Measurements from ENCODE around the gene UBE2QL1.
"Not testable (repeated sequence)": the region's sequence is repeated elsewhere in the genome, so short reads cannot be mapped to it uniquely, and the experiment has no call there.

The UBE2QL1 gene

DNA sequence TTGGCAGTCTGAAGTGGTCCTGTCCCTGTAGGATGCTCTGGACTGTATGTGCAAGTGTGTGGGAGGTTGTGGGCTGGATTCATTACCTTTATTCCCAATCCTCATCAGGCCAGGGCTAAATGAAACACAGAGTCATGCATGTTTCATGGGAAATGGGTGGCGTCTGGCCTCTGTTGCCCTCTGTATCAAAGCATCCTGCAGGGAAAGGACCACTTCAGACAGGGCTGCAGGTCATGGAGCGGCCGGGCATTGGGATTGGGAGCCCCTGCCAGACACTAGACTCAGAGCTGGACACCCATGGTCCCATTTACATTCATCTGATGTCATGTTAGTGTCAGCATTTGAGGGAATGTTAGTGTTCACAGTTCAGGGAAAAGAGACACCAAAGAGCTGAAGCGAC lies 53.8 kb downstream of the UBE2QL1 start:
- no peak for DNase-seq

DNA sequence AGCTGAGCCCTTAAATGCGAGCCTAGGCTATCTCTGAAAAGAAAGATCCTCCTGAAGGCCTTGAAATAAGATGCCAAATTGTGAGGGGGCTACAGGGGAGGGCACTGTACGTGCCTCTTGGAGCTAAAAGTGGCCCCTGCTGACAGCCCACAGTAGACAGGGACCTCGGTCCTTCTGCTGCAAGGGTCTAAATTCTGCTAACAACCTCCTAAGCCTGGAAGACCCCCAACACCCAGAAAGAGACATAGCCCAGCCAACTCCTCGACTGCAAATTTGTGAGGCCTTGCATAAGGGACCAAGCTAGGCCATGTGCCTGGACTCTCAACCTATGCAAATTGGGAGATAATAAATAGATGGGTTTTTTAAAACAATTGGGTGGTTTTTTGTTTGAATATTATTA lies 54.7 kb downstream of the UBE2QL1 start:
- no peak for DNase-seq

GRCh38 chr5:6504677-6505415 lies 56.2 kb downstream of the UBE2QL1 start:
- DNase-seq: no peak

- DNase-seq: no peak
These were observed 56.7 kb downstream of the UBE2QL1 start for GRCh38 chr5:6505416-6505755.

DNA sequence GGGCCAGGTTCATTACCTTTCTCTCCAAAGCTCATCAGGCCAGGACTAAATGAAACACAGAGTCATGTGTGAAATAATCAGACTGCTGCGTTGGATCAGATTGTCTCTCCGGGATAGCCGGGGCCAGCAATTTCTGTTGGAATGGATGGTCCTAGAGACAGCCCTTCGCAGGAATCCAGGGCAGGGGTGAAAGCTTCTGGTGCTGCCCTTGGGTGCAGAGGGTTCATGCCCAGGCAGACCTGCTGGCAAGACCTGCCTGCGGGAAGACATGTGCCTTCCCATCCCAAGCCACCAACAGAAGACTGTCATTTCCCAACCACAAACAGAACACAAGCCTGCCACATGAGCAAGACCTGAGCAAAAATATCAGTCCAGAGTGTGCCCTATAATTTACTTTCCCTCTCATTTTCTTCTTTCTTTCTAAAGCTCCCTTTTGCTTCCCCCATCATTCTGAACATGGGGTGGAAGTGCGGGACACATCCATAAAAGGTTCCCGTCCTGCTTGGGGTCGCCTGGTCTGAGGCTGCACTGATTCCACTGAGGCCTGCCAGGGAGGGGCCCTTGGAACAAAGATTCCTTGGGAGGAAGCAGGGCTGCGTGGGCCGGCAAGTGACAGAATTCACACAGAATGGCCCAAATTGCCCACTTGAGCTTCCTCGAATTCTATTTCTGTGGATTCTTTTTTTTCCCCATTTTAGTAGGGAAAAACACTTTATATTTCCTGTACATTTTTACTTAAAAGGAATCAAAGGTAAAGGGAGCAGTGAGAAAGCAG lies 57.3 kb downstream of the UBE2QL1 start:
- DNase-seq: no peak

GRCh38 chr5:6506611-6507010 lies 58.0 kb downstream of the UBE2QL1 start:
- DNase-seq: no peak

DNA sequence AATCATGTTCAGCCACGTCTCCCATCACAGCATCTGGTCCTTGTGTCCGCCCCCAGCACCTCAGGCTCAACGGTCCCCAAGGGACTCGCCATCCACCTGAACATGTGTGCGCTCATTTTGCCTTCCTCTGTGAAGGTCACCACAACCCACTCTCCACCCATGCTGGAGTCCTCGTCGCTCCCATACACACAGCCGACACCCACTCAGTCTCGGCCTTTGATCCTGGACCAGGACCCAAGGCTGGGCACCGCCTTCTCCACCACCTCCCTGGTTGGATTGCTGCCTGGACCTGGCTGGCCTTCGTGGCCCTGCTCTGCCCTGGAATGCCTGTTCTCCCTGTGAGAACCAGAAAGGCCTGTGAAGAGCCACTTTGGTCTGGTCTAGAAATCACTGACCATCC lies 60.3 kb downstream of the UBE2QL1 start:
- DNase-seq: no peak

DNA sequence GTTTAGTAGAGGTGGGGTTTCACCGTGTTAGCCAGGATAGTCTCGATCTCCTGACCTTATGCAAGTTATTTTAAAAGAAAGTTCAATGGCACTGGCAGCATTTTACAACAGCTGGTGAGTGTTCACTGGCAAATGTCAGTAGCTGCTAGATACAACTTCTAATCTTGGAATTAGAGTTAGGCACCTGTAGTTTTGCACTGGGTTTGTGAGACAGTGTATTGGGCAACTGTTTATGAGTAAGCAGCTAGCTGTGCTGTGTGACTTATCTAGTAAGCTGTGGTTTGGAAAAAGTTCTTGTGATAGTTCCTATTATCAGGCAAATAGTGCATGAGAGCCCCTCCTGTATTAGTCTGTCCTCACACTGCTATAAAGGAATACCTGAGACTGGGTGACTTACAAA lies 61.5 kb downstream of the UBE2QL1 start:
- DNase-seq: no peak

GRCh38 chr5:6510973-6511372 lies 62.3 kb downstream of the UBE2QL1 start:
- DNase-seq: no peak

DNA sequence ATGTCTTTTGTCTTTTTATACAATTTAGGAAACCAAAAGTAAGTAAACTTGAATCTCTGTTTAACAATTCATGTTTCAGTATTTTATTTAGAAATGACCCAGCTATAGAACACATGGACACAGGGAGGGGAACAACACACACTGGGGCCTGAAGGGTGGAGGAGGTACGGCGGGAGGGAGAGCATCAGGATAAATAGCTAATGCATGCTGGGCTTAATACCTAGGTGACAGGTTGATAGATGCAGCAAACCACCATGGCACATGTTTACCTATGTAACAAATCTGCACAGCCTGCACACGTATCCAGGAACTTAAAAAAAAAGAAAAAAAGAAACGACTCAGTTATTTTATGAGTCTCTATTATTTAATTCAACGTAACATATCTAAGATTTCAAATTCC lies 67.2 kb downstream of the UBE2QL1 start:
- not testable (repeated sequence) for DNase-seq

- no peak for DNase-seq
These were observed 68.2 kb downstream of the UBE2QL1 start for GRCh38 chr5:6516823-6517222.

GRCh38 chr5:6517510-6517909 lies 68.9 kb downstream of the UBE2QL1 start:
- DNase-seq: no peak

GRCh38 chr5:6518298-6519057 lies 69.8 kb downstream of the UBE2QL1 start:
- DNase-seq: no peak

DNA sequence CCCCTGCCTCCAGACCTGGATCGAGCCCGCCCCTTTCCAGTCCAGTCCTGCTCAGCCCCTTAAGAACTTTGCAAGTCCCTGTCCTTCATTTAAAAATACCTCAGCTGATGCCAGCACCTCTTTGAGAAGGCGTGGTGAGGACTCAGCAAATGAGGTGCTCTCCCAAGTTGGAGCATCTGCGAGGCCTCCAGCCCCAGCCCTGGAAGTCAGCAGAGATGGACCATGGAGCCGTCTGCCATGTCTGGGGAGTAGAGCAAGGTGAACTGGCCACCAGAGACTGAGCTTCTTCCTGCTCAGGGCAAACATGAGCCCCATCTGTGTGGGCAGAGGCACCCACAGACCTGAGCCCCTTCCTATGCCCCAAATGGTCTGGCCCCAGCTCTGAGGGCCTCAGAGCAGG lies 71.5 kb downstream of the UBE2QL1 start:
- DNase-seq: no peak

GRCh38 chr5:6522331-6522730 lies 73.7 kb downstream of the UBE2QL1 start:
- no peak for DNase-seq

GRCh38 chr5:6522923-6523322 lies 74.3 kb downstream of the UBE2QL1 start:
- no peak for DNase-seq

- no peak for DNase-seq
These were observed 76.8 kb downstream of the UBE2QL1 start for GRCh38 chr5:6525422-6525821.

DNA sequence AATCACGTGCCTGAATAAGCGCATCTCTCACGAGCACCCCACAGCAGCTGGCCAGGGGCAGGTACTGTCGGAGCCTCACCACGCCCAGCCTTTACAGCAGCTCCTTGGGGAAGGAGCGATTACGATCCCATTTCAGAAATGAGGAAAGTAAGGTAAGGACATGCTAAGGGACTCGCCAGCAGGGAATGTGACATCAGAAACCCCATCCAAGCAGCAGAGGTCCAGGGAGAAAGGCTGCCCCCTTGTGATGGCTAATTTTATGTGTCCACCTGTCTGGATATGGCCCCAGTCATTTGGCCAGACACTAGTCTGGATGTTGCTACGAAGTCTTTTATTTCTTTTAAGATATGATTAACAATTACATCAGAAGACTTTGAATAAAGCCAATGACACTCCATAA lies 77.3 kb downstream of the UBE2QL1 start:
- no peak for DNase-seq

GRCh38 chr5:6527749-6528455 lies 79.2 kb downstream of the UBE2QL1 start:
- DNase-seq: no peak

GRCh38 chr5:6535594-6535993 lies 86.9 kb downstream of the UBE2QL1 start:
- no peak for DNase-seq

- no peak for DNase-seq
These were observed 90.4 kb downstream of the UBE2QL1 start for GRCh38 chr5:6539060-6539459.

GRCh38 chr5:6540111-6540827 lies 91.6 kb downstream of the UBE2QL1 start:
- no peak for DNase-seq
